HAP-1 (cell line): ENCODE measurements around the gene STKLD1.
A peak's percentile ranks its signal among the peaks of the same experiment; 100 is the strongest.

Experiments used
- DNase-seq, 2 experiments: peaks; one replicate each; pipeline ENCODE4 v3.0.0-alpha.2; 2016 to 2020; ENCODE audit warnings: low spot score in 2 of 2
- H3K27me3 ChIP-seq: fragments of 250-450 bp; sonication (Bioruptor Pico); 2 replicates; pipeline ENCODE4 v1.5.1; 2020; ENCODE audit warnings: low read depth, mild to moderate bottlenecking, moderate library complexity
- H3K36me3 ChIP-seq: fragments of 250-450 bp; sonication (Bioruptor Pico); replicated peaks from 2 replicates; pipeline ENCODE4 v1.5.1; 2020; ENCODE audit warnings: mild to moderate bottlenecking
- H3K4me1 ChIP-seq: fragments of 250-450 bp; sonication (Bioruptor Pico); 2 replicates; pipeline ENCODE4 v1.5.1; 2020; ENCODE audit warnings: mild to moderate bottlenecking
- H3K4me3 ChIP-seq: fragments of 250-450 bp; sonication (Bioruptor Pico); 2 replicates; pipeline ENCODE4 v1.5.1; 2020; ENCODE audit warnings: mild to moderate bottlenecking, moderate library complexity
- H3K9me3 ChIP-seq: fragments of 250-450 bp; sonication (Bioruptor Pico); 2 replicates; pipeline ENCODE4 v1.5.1; 2020; ENCODE audit warnings: mild to moderate bottlenecking, moderate library complexity
- in situ Hi-C: fragments of 300-500 bp; cut with MboI; formaldehyde crosslinking; loops from 3 replicates; pipeline ENCODE4 v1.14.3; 2020; ENCODE audit warnings: low sequenced_read_pairs, inconsistent platforms, mixed read lengths

The STKLD1 gene

DNA sequence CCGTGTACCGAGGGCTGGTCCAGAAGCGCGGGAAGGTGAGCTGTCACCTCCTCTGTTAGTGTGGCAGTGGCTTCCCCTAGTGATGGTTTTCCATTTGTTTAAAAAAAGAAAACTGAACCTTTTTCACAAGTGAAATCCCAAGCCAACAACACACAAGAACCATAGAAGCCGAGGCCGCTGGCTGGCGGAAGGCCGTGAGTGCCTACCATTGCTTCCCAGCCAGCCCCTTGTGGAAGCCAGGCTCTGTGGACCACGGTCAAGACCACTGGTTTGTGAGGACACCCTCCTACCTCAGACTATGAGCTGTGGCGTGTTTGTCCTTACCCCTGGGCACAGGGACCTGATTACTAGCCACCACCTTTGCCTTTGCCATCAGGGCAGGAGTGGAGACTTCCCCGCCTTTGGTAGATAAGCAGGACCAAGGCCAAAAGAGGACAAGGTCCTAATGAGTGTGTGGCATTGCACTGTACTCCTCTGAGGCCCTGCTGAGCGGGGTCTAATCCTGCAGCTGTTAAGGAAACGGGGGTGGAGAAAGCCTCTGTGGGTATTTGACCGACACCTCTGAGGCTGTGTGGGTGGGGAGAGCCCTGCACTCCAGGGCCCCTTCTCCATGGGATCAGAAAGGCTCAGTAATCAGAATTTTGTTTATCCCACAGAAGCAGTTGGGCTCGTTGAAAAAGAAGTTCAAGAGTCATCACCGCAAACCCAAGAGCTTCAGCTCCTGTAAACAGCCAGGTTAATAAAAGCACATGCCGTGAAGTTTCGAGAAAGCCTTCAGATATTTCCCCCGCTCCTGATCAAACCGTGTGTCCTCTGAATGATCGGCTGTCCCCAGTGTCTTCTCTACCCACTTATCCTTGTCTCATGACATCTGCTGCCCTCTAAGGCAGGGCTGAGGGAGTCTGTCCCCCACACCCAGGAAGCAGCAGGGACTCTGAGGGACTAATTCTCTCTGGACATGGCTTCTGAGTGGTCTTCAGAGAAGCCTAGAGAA, 15.5 kb upstream of the STKLD1 start:
- in situ Hi-C loops, result no loop called here
- H3K9me3 ChIP-seq, result no peaks in the 10 kb centered on the region
- no peaks in the 10 kb centered on the region for H3K27me3 ChIP-seq
- H3K36me3 ChIP-seq, result peaks cover 70% of the 10 kb centered on the region
- peaks cover 5% of the 10 kb centered on the region for H3K4me1 ChIP-seq
- no peak for DNase-seq
- no peak overlapping the region for H3K4me3 ChIP-seq

DNA sequence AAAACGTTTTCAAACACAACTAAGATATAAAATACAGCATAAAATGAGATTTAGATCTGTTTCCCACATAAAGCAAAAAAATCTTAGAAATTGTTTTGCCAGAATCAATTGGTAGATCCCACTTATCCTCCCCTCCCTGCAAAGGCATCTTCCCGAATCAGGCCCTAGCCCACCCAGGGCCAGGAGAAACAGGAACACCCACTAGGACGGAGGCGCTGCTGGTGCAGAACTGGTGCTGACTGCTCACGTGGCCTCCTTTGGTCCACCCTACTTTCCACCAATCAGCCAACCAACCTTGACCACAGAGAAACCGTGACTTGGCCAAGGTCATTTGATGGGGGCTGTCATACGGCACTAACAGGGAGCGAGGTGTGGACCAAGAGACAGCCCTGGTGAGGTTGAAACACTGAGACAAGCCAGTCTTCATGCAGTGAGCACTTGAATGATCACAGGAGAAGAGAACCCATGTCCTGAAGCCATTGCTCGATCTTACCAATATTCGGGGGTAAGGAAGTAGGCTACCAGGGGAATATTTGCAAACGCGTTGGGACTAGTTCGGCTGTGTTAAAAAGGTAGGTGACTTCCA, 14.6 kb upstream of the STKLD1 start:
- H3K27me3 ChIP-seq, result no peaks in the 10 kb centered on the region
- no peak for DNase-seq
- H3K36me3 ChIP-seq, result peaks cover 79% of the 10 kb centered on the region
- H3K4me3 ChIP-seq, result no peak overlapping the region
- H3K4me1 ChIP-seq, result peaks cover 5% of the 10 kb centered on the region
- in situ Hi-C loops, result no loop called here
- no peaks in the 10 kb centered on the region for H3K9me3 ChIP-seq

DNA sequence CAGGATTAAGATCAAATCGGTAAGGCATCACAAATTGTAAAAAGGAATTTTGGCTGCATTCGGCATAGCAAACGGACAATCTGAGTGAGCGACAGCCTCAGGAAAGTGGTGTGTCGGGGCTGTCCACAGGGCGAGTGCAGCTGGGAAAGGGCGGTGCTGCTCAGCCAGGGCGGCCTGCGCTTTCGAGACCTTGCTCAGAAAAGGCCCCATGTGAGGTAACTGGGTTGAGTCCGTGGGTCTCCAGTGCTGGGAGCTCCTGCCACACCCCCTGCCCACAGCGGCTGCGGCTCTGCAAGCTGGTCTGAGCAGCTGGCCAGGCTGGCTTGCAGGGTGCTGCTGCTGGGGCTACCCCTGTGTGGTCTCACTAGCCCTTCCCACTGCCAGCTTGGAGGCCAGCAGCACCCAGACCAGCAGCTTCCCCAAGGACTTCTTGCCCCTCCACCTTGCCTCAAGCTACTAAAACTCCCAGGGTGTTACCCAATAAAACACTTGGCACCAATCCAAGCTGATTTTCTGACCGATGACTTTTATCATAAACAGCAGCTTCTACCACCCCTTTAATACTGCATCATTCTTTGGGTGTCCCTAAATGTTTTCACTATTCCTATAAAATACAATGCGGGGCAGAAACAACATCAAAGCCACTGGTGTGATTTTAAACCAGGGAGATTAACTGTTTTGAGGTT, 13.7 kb upstream of the STKLD1 start:
- Histone ChIP-seq H3K4me1 (peaks cover 3% of the 10 kb centered on the region), H3K36me3 (peaks cover 87% of the 10 kb centered on the region), H3K4me3 (no peak overlapping the region), H3K27me3 (no peaks in the 10 kb centered on the region), H3K9me3 (no peaks in the 10 kb centered on the region)
- in situ Hi-C loops, result no loop called here
- no peak for DNase-seq

DNA sequence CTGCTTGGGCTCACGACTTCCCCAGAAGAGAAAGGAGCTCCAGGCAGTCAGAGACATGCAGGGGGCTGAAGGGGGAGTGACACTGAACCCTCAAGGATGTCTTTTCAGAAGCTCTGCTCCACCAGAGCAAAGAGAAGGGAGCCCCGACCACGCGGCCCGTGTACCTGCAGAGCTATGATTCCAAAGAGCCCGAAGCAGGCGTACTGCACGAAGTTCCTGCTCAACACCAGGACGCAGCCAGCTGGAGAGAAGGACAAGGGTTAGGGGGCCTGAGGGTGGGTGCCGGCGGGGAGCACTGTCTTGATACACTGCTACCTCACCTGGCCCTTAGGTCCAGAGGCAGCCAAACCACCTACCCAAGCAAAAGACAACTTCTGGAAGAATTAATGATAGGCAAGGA, 9.7 kb upstream of the STKLD1 start:
- H3K4me3 ChIP-seq, result no peak overlapping the region
- in situ Hi-C loops, result no loop called here
- no peaks in the 10 kb centered on the region for H3K4me1 ChIP-seq
- H3K27me3 ChIP-seq, result no peaks in the 10 kb centered on the region
- H3K9me3 ChIP-seq, result no peaks in the 10 kb centered on the region
- peaks cover 86% of the 10 kb centered on the region for H3K36me3 ChIP-seq
- DNase-seq, result no peak

DNA sequence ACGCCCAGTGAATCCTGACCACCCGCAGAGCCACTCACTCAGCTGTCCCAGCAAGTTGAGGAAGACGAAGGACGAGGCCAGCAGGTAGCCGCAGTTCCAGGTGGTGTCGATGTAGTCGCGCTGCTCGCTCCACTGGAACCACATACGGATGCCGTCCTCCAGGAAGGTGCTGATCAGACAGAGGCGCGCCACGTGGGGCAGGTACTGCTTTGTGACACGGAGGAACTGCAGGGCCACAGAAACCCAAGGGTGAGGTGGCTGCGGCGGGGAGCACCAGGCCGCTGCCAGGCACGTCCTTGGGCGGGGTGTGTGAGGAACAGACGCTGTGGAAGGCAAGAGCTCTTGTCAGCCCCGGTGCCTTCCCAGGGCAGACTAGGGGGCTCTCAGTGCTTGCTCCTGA, 8.9 kb upstream of the STKLD1 start:
- peaks cover 85% of the 10 kb centered on the region for H3K36me3 ChIP-seq

DNA sequence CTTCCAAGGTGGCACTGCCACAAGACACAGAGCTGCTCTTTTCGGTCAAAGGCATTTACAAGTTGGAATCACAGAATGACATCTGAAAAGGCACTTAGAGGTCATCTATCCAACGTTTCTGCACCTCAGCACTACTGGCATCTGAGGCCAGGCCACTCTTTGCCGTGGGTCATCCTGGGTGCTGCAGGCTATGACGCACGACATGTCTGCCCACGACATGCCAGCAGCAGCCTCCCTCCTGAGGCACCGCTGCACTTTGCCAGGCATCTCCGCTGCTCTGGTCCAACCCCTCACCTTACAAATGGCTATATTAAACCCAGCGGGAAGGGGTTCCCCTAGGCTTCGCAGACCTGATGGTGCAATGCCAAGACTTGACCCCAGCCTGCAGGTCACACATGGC, 8.4 kb upstream of the STKLD1 start:
- Histone ChIP-seq H3K27me3 (no peaks in the 10 kb centered on the region), H3K9me3 (no peaks in the 10 kb centered on the region), H3K36me3 (peaks cover 85% of the 10 kb centered on the region), H3K4me1 (no peaks in the 10 kb centered on the region), H3K4me3 (no peak overlapping the region)
- in situ Hi-C loops, result no loop called here
- DNase-seq, result no peak

More for the DNA sequence above, 8.9 kb upstream of the STKLD1 start:
- no peaks in the 10 kb centered on the region for H3K4me1 ChIP-seq
- H3K4me3 ChIP-seq, result no peak overlapping the region
- DNase-seq, result no peak
- in situ Hi-C loops, result no loop called here
- no peaks in the 10 kb centered on the region for H3K27me3 ChIP-seq
- no peaks in the 10 kb centered on the region for H3K9me3 ChIP-seq

DNA sequence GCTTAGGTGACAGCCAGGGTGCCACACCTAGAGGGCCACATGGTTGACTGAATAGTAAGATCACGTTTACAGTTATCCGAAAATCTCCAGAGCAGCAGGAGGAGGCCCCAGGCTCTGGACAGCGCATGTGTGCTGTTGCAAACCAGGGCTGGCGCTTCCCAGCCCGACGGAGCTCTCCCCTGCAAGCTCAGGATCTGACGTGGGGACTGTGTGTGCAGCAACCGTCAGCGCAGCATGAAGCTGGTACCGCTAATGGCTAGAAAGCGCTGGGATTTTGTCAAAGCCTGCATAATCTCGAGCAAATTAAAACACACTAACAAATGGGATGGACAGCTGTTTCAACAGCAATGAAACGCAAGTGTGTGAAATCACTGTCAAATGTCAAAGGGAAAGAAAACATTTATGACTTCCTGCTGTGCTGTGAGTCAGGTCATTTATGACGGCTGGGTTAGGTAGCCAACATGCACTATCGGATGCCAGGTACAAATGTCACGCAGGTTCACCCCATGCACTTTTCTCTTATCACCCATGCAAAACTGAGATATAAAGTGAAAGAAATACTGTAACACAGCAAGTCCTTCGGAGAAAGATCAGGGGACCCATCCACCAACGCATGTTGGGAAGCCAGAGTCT, 7.8 kb upstream of the STKLD1 start:
- no peaks in the 10 kb centered on the region for H3K9me3 ChIP-seq
- in situ Hi-C loops, result no loop called here
- DNase-seq, result no peak
- no peaks in the 10 kb centered on the region for H3K4me1 ChIP-seq
- no peaks in the 10 kb centered on the region for H3K27me3 ChIP-seq
- H3K36me3 ChIP-seq, result peaks cover 85% of the 10 kb centered on the region
- no peak overlapping the region for H3K4me3 ChIP-seq

DNA sequence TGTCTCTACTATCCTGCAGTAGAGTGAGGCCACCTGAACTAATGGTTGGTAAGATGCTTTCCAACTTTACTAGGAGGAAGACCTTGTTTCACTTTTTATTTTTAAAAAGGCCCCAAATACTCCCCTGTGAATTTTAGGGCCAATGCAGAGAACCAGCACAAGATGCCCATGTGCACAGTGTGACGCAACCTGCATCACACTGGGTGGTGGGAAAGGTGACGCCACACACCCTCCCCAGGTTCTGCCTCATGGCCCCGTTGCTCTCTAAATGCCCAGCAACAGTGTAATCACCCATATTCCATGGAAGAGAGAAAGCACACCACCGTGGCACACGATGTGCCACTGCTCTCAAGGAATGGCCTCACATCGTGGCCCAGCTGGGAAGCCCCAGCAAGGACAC, 6.7 kb upstream of the STKLD1 start:
- peaks cover 76% of the 10 kb centered on the region for H3K36me3 ChIP-seq
- no peak for DNase-seq
- H3K9me3 ChIP-seq, result no peaks in the 10 kb centered on the region
- no peaks in the 10 kb centered on the region for H3K27me3 ChIP-seq
- no peaks in the 10 kb centered on the region; the same call in 1 of the 2 replicates for H3K4me1 ChIP-seq
- in situ Hi-C loops, result no loop called here
- no peak overlapping the region for H3K4me3 ChIP-seq

DNA sequence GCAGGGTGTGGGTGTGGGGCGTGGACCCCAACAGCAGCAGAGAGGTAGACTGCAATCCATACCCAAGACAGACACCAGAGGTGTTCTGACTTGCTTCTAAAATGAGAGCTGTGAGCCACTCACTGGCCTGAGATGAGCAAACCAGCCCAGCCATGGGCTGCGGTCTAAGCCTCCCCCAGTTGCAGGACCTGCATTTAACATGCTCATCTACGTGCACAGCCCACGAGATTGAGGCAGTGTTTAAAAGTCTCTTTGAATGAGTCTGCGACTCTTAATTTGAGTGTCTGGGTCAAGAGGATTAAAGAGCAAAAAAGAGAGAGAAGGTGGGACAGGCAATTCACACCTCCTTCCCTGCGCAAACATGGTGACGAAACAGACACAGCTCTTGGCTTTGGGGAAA, 6.2 kb upstream of the STKLD1 start:
- Histone ChIP-seq H3K27me3 (no peaks in the 10 kb centered on the region), H3K9me3 (no peaks in the 10 kb centered on the region), H3K4me1 (no peaks in the 10 kb centered on the region; the same call in 1 of the 2 replicates), H3K4me3 (no peak overlapping the region), H3K36me3 (peaks cover 75% of the 10 kb centered on the region)
- no peak for DNase-seq
- in situ Hi-C loops, result no loop called here

DNA sequence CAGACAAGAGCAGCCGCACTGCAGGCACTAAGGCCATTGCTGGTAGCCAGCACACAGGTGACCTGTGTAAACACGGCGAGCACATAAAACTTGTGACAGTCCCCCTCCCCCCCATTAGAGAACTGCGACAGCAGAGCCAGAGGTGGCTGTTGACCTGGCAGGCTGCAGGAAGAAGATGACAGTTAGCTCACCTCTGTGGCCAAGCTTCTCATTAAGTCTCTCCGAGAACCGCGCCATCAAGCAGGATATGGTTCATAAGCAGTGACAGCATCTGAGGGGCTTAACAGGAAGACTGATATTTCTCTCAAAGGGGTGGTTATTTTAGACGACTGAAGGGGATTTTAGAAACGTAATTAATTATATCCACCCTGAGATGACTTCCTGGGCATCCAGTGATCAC, 5.5 kb upstream of the STKLD1 start:
- Histone ChIP-seq H3K9me3 (no peaks in the 10 kb centered on the region), H3K4me3 (no peak overlapping the region), H3K4me1 (no peaks in the 10 kb centered on the region; the same call in 1 of the 2 replicates), H3K27me3 (no peaks in the 10 kb centered on the region), H3K36me3 (peaks cover 72% of the 10 kb centered on the region)
- DNase-seq, result no peak
- in situ Hi-C loops, result no loop called here

DNA sequence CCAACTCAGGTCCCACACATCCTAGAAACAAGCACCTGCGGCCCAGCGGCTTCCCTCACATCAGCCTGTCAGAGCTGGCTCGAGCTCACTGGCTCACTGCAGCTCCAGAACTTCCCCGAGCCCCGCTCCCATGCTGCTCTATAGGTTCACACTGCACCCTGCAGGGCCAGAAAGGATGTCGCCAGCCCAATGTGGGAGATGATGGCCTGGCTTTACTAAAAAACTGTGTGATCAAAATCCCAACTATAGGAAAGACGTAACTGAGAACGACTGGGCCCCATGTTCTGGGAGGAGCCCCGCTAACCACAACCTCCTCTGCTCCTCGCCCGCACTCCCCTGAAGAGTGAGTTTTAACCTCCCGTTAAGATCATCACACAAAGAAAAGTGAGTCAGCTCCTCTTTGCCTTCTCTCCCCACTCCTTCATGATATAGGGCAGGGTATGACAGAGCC, 4.9 kb upstream of the STKLD1 start:
- Histone ChIP-seq H3K27me3 (no peaks in the 10 kb centered on the region), H3K36me3 (peaks cover 66% of the 10 kb centered on the region)

DNA sequence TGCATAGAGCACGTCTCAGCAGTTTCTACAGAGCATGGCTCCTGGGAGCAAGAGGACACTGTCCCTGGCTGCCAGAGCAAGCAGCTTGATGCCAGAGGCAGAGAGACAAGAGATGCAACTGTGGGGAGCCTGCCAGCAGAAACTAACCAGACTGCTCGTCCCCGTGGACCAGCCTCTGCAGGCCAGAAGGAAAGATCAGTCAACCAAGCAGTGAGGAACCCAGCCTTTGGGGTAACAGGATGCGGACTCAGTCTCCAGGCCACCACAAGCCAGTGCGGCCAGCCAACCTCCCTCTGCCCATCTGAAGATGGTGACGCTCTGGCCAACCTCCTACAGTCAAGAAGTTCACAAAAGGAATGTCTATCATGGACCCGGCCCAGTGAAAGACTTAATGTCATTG, 4.0 kb upstream of the STKLD1 start:
- Histone ChIP-seq H3K4me3 (no peak overlapping the region), H3K9me3 (no peaks in the 10 kb centered on the region), H3K27me3 (no peaks in the 10 kb centered on the region), H3K36me3 (peaks cover 58% of the 10 kb centered on the region), H3K4me1 (peaks cover 8% of the 10 kb centered on the region)
- in situ Hi-C loops, result no loop called here
- DNase-seq, result no peak

More for the DNA sequence above, 4.9 kb upstream of the STKLD1 start:
- H3K4me1 ChIP-seq, result peaks cover under 1% of the 10 kb centered on the region; the same call in 1 of the 2 replicates
- in situ Hi-C loops, result no loop called here
- H3K4me3 ChIP-seq, result no peak overlapping the region
- no peak for DNase-seq
- no peaks in the 10 kb centered on the region for H3K9me3 ChIP-seq

DNA sequence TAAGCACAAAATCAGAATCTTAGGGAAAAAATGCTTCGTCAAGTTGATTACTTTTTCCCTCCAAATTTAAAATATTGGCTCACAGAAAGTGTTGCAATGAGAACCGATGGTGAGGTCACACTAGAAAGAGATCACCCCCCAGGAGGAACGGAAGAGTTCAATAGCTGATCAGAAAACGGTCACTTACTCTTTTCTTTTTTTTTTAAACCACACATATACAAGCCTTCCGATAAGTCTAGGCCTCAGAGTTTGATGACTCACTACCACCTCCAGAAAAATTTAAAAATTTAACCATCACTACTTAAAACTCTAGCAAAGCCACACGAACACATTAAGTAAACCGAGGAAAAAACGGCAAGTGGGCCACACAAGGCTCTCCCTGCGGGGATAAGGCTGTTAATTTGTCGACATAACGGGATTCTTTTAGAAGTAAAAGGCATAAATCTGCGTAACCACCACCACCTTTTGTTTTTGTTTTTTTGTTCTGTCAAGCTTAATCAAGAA, 1.5 kb upstream of the STKLD1 start:
- Histone ChIP-seq H3K36me3 (peaks cover 38% of the 10 kb centered on the region), H3K9me3 (no peaks in the 10 kb centered on the region), H3K4me1 (peaks cover 13% of the 10 kb centered on the region), H3K27me3 (no peaks in the 10 kb centered on the region), H3K4me3 (peak overlapping the region; percentile 86)
- DNase-seq, result no peak
- in situ Hi-C loops, result no loop called here
